ENCODE results near the gene FSHR. TPM values are rescaled to one million over a fixed set of nuclear protein-coding genes. Genes with fewer than 3 reads are reported as not detected.

FSHR gene
- total and polyA plus RNA-seq, 2 of the 4 experiments (the other 2 are of a cell fraction): not detected

DNA sequence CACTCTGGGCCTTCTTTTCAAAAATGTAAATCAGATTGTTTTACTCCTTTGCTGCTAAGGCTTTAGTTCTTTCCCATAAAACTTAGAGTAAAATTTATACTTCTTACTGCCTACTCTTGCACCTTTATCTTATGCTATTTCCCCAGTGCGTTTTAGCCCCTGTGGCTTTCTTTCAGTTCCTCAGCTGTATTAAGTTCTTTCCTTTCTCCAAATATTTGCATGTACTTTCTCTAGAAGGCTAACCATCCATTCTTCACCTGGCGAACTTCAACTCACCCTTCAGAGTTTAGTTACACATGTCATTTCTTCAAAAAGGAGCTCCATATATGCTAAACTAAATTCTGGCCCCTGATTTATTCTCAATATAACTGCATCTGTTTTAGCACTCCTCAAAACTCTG lies 160.7 kb downstream of the FSHR start:
- in situ Hi-C loops (cut with MboI; ENCODE audit: low sequenced_read_pairs) (no loop called here), intact Hi-C loops (cut with micrococcal nuclease) (no loop called here), dilution Hi-C loops (cut with HindIII; ENCODE audit: low sequenced_read_pairs, unreplicated experiment) (no loop called here)
- Histone ChIP-seq H3K27me3 (ENCODE audit: control insufficient read depth, insufficient read depth, low read length) (no peaks in the 10 kb centered on the region), H4K91ac (ENCODE audit: insufficient read depth, low read depth, low read length) (no peak overlapping the region), H3K27ac (ENCODE audit: insufficient read depth, low read length) (no peak overlapping the region), H4K5ac (ENCODE audit: low read depth, low read length) (no peak overlapping the region), H3K4ac (ENCODE audit: low read depth, low read length) (no peak overlapping the region), H2BK20ac (ENCODE audit: low read depth, low read length) (no peak overlapping the region), H3K23ac (ENCODE audit: low read depth, low read length) (no peak overlapping the region), H3K9ac (ENCODE audit: low read depth, low read length) (no peak overlapping the region), H3K4me1 (ENCODE audit: control insufficient read depth, insufficient read depth, low read length) (no peaks in the 10 kb centered on the region), H4K8ac (ENCODE audit: low read depth in 2 of 2, low read length in 2 of 2) (no peak overlapping the region), H2BK5ac (ENCODE audit: low read depth, low read length, poor library complexity, severe bottlenecking) (no peak overlapping the region), H3K14ac (replicated peaks; ENCODE audit: low read depth, low read length) (no peak overlapping the region), H3K36me3 (ENCODE audit: control insufficient read depth, insufficient read depth, low read length) (no peaks in the 10 kb centered on the region), H2BK15ac (ENCODE audit: low read depth, low read length) (no peak overlapping the region), H3K56ac (ENCODE audit: extremely low read depth, insufficient read depth, low read length) (no peak overlapping the region), H2BK120ac (ENCODE audit: low read depth, low read length) (no peak overlapping the region), H2AK5ac (ENCODE audit: low read depth, low read length) (no peak overlapping the region), H3K79me1 (ENCODE audit: low read depth in 1 of 2, low read length in 2 of 2) (no peaks in the 10 kb centered on the region), H3K4me2 (ENCODE audit: low read depth, low read length) (no peak overlapping the region), H2AK9ac (replicated peaks; ENCODE audit: low read depth, low read length, poor library complexity) (no peak overlapping the region), H4K20me1 (ENCODE audit: insufficient read depth, low read length) (no peaks in the 10 kb centered on the region), H2AFZ (replicated peaks; ENCODE audit: low read length, poor library complexity) (no peak overlapping the region), H3K9me1 (ENCODE audit: insufficient read depth, low read length) (no peaks in the 10 kb centered on the region), H3K9me3 (ENCODE audit: control insufficient read depth, insufficient read depth, low read length) (no peaks in the 10 kb centered on the region), H3K18ac (ENCODE audit: low read depth, low read length) (no peak overlapping the region), H3K4me3 (ENCODE audit: insufficient read depth, low read depth, low read length) (no peak overlapping the region)
- ATAC-seq (ENCODE audit: low read depth): no peak
- TF ChIP-seq FOS (IDR thresholded peaks at IDR 0.05; ENCODE audit: low read depth, low read length) (no peak), RFX5 (IDR thresholded peaks at IDR 0.05; ENCODE audit: low read depth, low read length) (no peak), CHD1 (IDR thresholded peaks at IDR 0.05; ENCODE audit: low read depth, low read length) (no peak), CEBPB (IDR thresholded peaks at IDR 0.05; ENCODE audit: low read depth, low read length) (no peak), MAZ (IDR thresholded peaks at IDR 0.05; ENCODE audit: borderline replicate concordance, low read depth, low read length) (no peak), RCOR1 (IDR thresholded peaks at IDR 0.05; ENCODE audit: insufficient replicate concordance, low read length) (no peak), SMC3 (IDR thresholded peaks at IDR 0.05; ENCODE audit: low read depth, low read length) (no peak), POLR2A (IDR thresholded peaks at IDR 0.05; ENCODE audit: low read depth, low read length) (no peak), MXI1 (IDR thresholded peaks at IDR 0.05; ENCODE audit: borderline replicate concordance, low read depth, low read length) (no peak)
- TF ChIP-seq, protein P1, sequence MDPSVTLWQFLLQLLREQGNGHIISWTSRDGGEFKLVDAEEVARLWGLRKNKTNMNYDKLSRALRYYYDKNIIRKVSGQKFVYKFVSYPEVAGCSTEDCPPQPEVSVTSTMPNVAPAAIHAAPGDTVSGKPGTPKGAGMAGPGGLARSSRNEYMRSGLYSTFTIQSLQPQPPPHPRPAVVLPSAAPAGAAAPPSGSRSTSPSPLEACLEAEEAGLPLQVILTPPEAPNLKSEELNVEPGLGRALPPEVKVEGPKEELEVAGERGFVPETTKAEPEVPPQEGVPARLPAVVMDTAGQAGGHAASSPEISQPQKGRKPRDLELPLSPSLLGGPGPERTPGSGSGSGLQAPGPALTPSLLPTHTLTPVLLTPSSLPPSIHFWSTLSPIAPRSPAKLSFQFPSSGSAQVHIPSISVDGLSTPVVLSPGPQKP (IDR thresholded peaks at IDR 0.05; ENCODE audit: borderline replicate concordance, low read depth, low read length): no peak
- no CpG with 5 or more reads among the region's 2 CpGs for WGBS, 2 experiments (ENCODE audit: extremely low coverage in 2 of 2, insufficient read length in 1 of 2)
- no TSS peak for BruUV-seq (replicated peaks)
- ChIA-PET CTCF (no interaction called here), POLR2A (ENCODE audit: unreplicated experiment) (no interaction called here)
- no peak for DNase-seq

Measured in IMR-90 (cell line).